Activated T-cell treated with anti-CD3 and anti-CD28 coated beads for 4 hours (primary cell): Measurements from ENCODE around the gene CCR6.
"Not testable (repeated sequence)": the region's sequence is repeated elsewhere in the genome, so short reads cannot be mapped to it uniquely, and the experiment has no call there.

ENCODE experiments used
- DNase-seq: peaks from one replicate; pipeline ENCODE4 v3.0.0-alpha.2; 2020

The CCR6 gene

GRCh38 chr6:167146977-167147376 lies 24.1 kb downstream of the CCR6 start:
- no peak for DNase-seq

- no peak for DNase-seq
Measured at GRCh38 chr6:167148021-167148420, 25.1 kb downstream of the CCR6 start.

GRCh38 chr6:167148997-167149396 lies 26.1 kb downstream of the CCR6 start:
- DNase-seq, result no peak

- no peak for DNase-seq
Measured at GRCh38 chr6:167150941-167151549, 28.1 kb downstream of the CCR6 start.

GRCh38 chr6:167151648-167152047 lies 28.8 kb downstream of the CCR6 start:
- no peak for DNase-seq

GRCh38 chr6:167152862-167153261 lies 30.0 kb downstream of the CCR6 start:
- DNase-seq, result no peak

GRCh38 chr6:167153521-167153959 lies 30.6 kb downstream of the CCR6 start:
- no peak for DNase-seq

GRCh38 chr6:167154291-167154690 lies 31.4 kb downstream of the CCR6 start:
- DNase-seq, result no peak

- no peak for DNase-seq
Measured at GRCh38 chr6:167154895-167155294, 32.0 kb downstream of the CCR6 start.

- DNase-seq, result no peak
Measured at GRCh38 chr6:167157414-167157813, 34.5 kb downstream of the CCR6 start.

GRCh38 chr6:167157863-167158262 lies 35.0 kb downstream of the CCR6 start, which contains the start of gene GPR31:
GPR31 (minus strand) TSS chr6:167157980; CDS start chr6:167157831, 149 bp downstream.
- DNase-seq, result no peak

- no peak for DNase-seq
Measured at GRCh38 chr6:167161851-167162467, 39.1 kb downstream of the CCR6 start.

GRCh38 chr6:167162591-167162990 lies 39.7 kb downstream of the CCR6 start:
- no peak for DNase-seq

GRCh38 chr6:167163476-167164011 lies 40.6 kb downstream of the CCR6 start:
- no peak for DNase-seq

- DNase-seq, result no peak
Measured at GRCh38 chr6:167164261-167164660, 41.4 kb downstream of the CCR6 start.

- no peak for DNase-seq
Measured at GRCh38 chr6:167165858-167166471, 43.1 kb downstream of the CCR6 start.

- DNase-seq, result not testable (repeated sequence)
Measured at GRCh38 chr6:167167699-167168098, 44.8 kb downstream of the CCR6 start.

- not testable (repeated sequence) for DNase-seq
Measured at GRCh38 chr6:167168296-167168695, 45.4 kb downstream of the CCR6 start.

- not testable (repeated sequence) for DNase-seq
Measured at GRCh38 chr6:167169867-167170266, 47.0 kb downstream of the CCR6 start.

- not testable (repeated sequence) for DNase-seq
Measured at GRCh38 chr6:167171300-167171699, 48.4 kb downstream of the CCR6 start.

GRCh38 chr6:167172011-167172410 lies 49.1 kb downstream of the CCR6 start:
- not testable (repeated sequence) for DNase-seq

GRCh38 chr6:167177271-167177670 lies 54.4 kb downstream of the CCR6 start:
- DNase-seq, result not testable (repeated sequence)

GRCh38 chr6:167178896-167179655 lies 56.2 kb downstream of the CCR6 start:
- DNase-seq, result not testable (repeated sequence)
